Left lung (tissue), 10 donors: Measurements from ENCODE around the gene SLC39A10. TPM values are rescaled to one million over a fixed set of nuclear protein-coding genes. Genes with fewer than 3 reads are reported as not detected.
A peak's percentile ranks its signal among the peaks of the same experiment; 100 is the strongest.
"Not testable (repeated sequence)": the region's sequence is repeated elsewhere in the genome, so short reads cannot be mapped to it uniquely, and the experiment has no call there.

Experiments used
- ATAC-seq: fragments of 200-7000 bp; cut with Tn5 transposase; one replicate; pipeline ENCODE4 v1.9.1; 2020; ENCODE audit warnings: moderate library complexity
- DNase-seq, 4 donors: peaks; one replicate each; pipeline ENCODE4 v3.0.0-alpha.2; 2013 to 2020
- H3K27ac ChIP-seq, 2 donors: fragments of 200-600 bp; sonication (generic) in 1 of 2; one replicate each; pipeline versions ENCODE4 v1.5.0 to v1.8.0; 2020 to 2021
- H3K27me3 ChIP-seq, 2 donors: fragments of 200-600 bp; sonication (generic) in 1 of 2; one replicate each; pipeline versions ENCODE4 v1.5.0 to v1.8.0; 2020 to 2021
- H3K36me3 ChIP-seq, 2 donors: fragments of 200-600 bp; sonication (generic) in 1 of 2; one replicate each; pipeline versions ENCODE4 v1.5.0 to v1.8.0; 2020 to 2021
- H3K4me1 ChIP-seq, 2 donors: fragments of 200-600 bp; one replicate each; pipeline ENCODE4 v1.8.0; 2021
- H3K4me3 ChIP-seq, 2 donors: fragments of 200-600 bp; sonication (generic) in 1 of 2; one replicate each; pipeline versions ENCODE4 v1.5.0 to v1.8.0; 2020 to 2021; ENCODE audit warnings: mild to moderate bottlenecking in 1 of 2
- H3K9me3 ChIP-seq, 2 donors: fragments of 200-600 bp; sonication (generic) in 1 of 2; one replicate each; pipeline versions ENCODE4 v1.5.0 to v1.8.0; 2020 to 2021
- intact Hi-C, 2 donors: fragments of 100-400 bp; cut with DNase I; formaldehyde crosslinking; loops; one replicate each; pipeline versions ENCODE4 v1.11.2 to v1.14.2; 2022
- polyA plus RNA-seq, 6 donors: library from polyadenylated mRNA; unstranded; fragments of 120-200 nt; gene quantifications; one replicate each; pipeline ENCODE4 v1.2.1, GENCODE V29; 2013; ENCODE audit not compliant: insufficient read length in 6 of 6
- total RNA-seq, 2 donors: library from RNA; stranded (reverse); fragmentation: NEBNext Ultra II Directional; extraction: Animal tissue kit (Norgen Biotek cat#: 25700); gene quantifications; one replicate each; pipeline ENCODE4 v1.2.1, GENCODE V29; 2021
- TF ChIP-seq, protein P1 (sequence below), 2 donors: fragments of 200-600 bp; sonication (generic) in 1 of 2; IDR thresholded peaks; one replicate each; pipeline versions ENCODE4 v1.5.0 to v1.8.0; 2021; ENCODE audit warnings: antibody characterized with exemption in 2 of 2
- donor health status: DM: no; HTN: yes; CAD: no.
- donor health status: DM: no; HTN: no; CAD: no.

SLC39A10 gene
- total and polyA plus RNA-seq, 8 donors: 25.7 to 58.8 (median 42.3) TPM

DNA sequence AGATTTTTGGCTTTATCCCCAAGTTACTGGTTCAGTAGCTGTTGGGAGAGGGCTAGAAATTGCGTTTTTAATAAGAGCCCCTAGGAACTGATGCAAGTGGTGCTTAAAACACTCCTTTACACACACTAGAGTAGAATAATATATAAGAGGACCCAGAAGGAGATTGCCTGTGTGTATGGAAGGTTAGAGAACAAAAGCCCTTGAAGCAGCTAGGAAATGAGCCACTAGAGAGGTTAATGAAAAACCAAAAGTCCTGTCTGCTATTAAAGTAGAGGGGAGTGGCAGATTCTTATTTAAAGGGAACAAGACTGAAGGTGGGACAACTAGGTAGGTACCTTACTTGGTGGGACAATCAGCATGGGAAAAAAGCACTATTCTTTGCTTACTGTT, 14.4 kb upstream of the SLC39A10 start:
- TF ChIP-seq, protein P1, sequence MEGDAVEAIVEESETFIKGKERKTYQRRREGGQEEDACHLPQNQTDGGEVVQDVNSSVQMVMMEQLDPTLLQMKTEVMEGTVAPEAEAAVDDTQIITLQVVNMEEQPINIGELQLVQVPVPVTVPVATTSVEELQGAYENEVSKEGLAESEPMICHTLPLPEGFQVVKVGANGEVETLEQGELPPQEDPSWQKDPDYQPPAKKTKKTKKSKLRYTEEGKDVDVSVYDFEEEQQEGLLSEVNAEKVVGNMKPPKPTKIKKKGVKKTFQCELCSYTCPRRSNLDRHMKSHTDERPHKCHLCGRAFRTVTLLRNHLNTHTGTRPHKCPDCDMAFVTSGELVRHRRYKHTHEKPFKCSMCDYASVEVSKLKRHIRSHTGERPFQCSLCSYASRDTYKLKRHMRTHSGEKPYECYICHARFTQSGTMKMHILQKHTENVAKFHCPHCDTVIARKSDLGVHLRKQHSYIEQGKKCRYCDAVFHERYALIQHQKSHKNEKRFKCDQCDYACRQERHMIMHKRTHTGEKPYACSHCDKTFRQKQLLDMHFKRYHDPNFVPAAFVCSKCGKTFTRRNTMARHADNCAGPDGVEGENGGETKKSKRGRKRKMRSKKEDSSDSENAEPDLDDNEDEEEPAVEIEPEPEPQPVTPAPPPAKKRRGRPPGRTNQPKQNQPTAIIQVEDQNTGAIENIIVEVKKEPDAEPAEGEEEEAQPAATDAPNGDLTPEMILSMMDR (IDR thresholded peaks at IDR 0.05): no peak
- Histone ChIP-seq H3K9me3 (no peaks in the 10 kb centered on the region), H3K4me1 (peaks cover 0 to 16% of the 10 kb centered on the region in 2 donors), H3K36me3 (no peaks in the 10 kb centered on the region), H3K27ac (no peak overlapping the region), H3K27me3 (no peaks in the 10 kb centered on the region), H3K4me3 (no peak overlapping the region)
- ATAC-seq (peak; percentile 83), DNase-seq (peak in 1 of 4 donors; percentile 34)
- intact Hi-C loops: no loop called here

DNA sequence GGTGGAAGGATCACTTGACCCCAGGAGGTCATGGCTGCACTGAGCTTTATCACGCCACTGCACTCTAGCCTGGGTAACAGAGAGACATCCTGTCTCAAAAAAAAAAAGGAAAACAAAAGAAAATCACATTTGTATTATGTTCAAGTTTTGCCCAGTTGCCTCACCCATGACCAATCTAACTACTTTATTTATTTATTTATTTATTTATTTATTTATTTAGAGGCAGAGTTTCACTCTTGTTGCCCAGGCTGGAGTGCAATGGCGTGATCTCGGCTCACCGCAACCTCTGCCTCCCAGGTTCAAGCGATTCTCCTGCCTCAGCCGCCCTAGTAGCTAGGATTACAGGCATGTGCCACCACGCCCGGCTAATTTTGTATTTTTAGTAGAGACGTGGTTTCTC, 12.3 kb upstream of the SLC39A10 start:
- intact Hi-C loops, H3K27ac ChIP-seq, H3K4me3 ChIP-seq, DNase-seq, ATAC-seq, H3K36me3 ChIP-seq, H3K9me3 ChIP-seq, H3K27me3 ChIP-seq: not testable (repeated sequence)
- H3K4me1 ChIP-seq: peaks cover 0 to 30% of the 10 kb centered on the region in 2 donors

DNA sequence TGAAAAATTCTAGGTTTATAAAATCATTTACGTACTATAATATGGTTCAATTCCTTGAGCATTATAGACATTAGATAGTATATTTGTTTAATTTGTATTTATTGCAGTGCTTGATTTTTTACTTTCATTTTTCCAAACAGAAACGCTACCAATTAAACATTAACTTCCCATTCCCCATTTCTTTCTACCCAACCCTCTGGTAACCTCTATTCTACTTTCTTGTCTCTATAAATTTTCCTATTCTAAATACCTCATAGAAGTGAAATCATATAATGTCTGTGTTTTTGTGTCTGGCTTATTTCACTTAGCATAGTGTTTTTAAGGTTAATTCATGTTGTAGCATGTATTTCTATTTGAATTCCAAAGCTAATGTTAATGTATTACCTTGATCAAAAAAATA, 11.6 kb upstream of the SLC39A10 start:
- no peak overlapping the region for H3K4me3 ChIP-seq
- DNase-seq (no peak), ATAC-seq (no peak)
- H3K4me1 ChIP-seq: peaks cover 0 to 34% of the 10 kb centered on the region in 2 donors
- H3K9me3 ChIP-seq: no peaks in the 10 kb centered on the region
- TF ChIP-seq, protein P1 (IDR thresholded peaks at IDR 0.05): no peak
- intact Hi-C loops: no loop called here
- H3K27me3 ChIP-seq: no peaks in the 10 kb centered on the region
- no peak overlapping the region for H3K27ac ChIP-seq
- no peaks in the 10 kb centered on the region for H3K36me3 ChIP-seq

DNA sequence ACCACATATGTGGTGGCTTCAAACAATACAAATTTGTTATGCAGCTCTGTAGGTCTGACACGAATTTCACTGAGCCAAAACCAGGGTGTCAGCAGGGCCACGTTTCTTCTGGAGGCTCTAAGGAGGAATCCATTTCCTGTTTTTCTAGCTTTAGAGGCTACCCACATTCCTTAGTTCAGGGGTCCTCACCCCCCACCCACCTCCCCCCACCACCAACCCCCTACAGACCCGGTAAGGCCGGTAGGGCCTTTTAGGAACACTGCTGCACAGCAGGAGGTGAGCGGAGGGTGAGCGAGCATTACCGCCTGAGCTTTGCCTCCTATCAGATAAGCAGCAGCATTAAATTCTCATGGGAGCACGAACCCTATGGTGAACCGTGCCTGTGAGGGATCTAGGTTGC, 10.6 kb upstream of the SLC39A10 start:
- intact Hi-C loops: no loop called here
- H3K4me3 ChIP-seq: no peak overlapping the region
- TF ChIP-seq, protein P1 (IDR thresholded peaks at IDR 0.05): no peak
- DNase-seq (no peak), ATAC-seq (no peak)
- H3K27ac ChIP-seq: no peak overlapping the region
- H3K36me3 ChIP-seq: no peaks in the 10 kb centered on the region
- peaks cover 0 to 34% of the 10 kb centered on the region in 2 donors for H3K4me1 ChIP-seq
- H3K27me3 ChIP-seq: no peaks in the 10 kb centered on the region
- no peaks in the 10 kb centered on the region for H3K9me3 ChIP-seq

DNA sequence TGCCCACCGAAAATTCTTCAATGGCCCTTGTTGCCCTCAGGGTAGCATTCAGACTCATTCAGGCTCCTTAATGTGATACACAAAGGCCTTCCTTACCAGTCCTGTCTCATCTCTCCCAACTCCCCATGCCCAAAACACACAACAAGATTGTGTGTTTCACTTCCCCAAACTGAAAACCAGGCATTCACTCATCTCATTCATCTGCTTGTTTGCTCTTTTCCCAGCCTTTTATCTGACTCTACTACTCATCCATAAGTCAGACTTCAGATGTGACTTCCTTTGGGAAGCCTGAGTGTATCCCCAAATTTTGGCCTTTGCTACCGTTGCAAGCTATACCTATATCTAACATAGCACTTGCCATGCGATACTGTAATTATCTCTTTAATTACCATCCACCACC, 9.7 kb upstream of the SLC39A10 start:
- DNase-seq: no peak
- no peak for ATAC-seq
- Histone ChIP-seq H3K27ac (no peak overlapping the region), H3K4me1 (peaks cover 0 to 30% of the 10 kb centered on the region in 2 donors), H3K9me3 (no peaks in the 10 kb centered on the region), H3K4me3 (no peak overlapping the region), H3K36me3 (no peaks in the 10 kb centered on the region), H3K27me3 (no peaks in the 10 kb centered on the region)
- TF ChIP-seq, protein P1 (IDR thresholded peaks at IDR 0.05): no peak
- intact Hi-C loops: no loop called here

DNA sequence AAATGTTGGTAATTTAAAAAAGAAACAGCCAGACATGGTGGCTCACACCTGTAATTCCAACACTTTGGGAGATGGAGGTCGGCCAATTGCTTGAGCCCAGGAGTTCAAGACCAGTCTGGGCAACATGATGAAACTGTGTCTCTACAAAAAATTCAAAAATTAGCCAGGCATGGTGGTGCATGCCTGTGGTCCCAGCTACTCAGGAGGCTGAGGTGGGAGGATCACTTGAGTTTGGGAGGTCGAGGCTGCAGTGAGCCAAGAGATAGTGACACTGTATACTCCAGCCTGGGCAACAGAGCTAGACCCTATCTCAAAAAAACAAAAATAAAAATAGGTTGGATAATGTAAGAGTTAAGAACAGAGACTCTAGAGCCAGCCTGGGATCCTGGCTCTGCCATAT, 8.7 kb upstream of the SLC39A10 start:
- intact Hi-C loops, DNase-seq, H3K4me3 ChIP-seq, H3K9me3 ChIP-seq, H3K27me3 ChIP-seq, H3K27ac ChIP-seq, ATAC-seq, H3K36me3 ChIP-seq: not testable (repeated sequence)
- peaks cover 0 to 19% of the 10 kb centered on the region in 2 donors for H3K4me1 ChIP-seq
